ENCODE results near the gene MDK. TPM values are rescaled to one million over a fixed set of nuclear protein-coding genes. Genes with fewer than 3 reads are reported as not detected.
A peak's percentile ranks its signal among the peaks of the same experiment; 100 is the strongest.

MDK gene
- total and polyA plus RNA-seq, 2 of the 13 experiments (the other 11 are each of a cell fraction or from before 2014, with no cell fraction given): 312 to 407 TPM

GRCh38 chr11:46380340-46381047 lies 975 bp upstream of the MDK start (continued):
- TF ChIP-seq THAP7 (CRISPR knock-in tag; IDR thresholded peaks at IDR 0.05): no peak
- no peak for TF ChIP-seq ZHX1 (CRISPR knock-in tag; IDR thresholded peaks at IDR 0.05; ENCODE audit: low read depth)
- 0 out of 2 replicates have a peak, but pooled peaks have one; percentile 33 for TF ChIP-seq ZNF142 (CRISPR knock-in tag; IDR thresholded peaks at IDR 0.05)
- TF ChIP-seq ZFP36L1 (CRISPR knock-in tag; IDR thresholded peaks at IDR 0.05): no peak
- no peak for TF ChIP-seq FOXO4 (CRISPR knock-in tag; conservative IDR thresholded peaks at IDR 0.05)
- TF ChIP-seq ZNF292 (CRISPR knock-in tag; IDR thresholded peaks at IDR 0.05; ENCODE audit: borderline replicate concordance, low read depth): no peak
- peak; percentile 9; the same call in 1 of the 2 replicates for TF ChIP-seq NR2F6 (IDR thresholded peaks at IDR 0.05)
- TF ChIP-seq NR2F6 (CRISPR knock-in tag; IDR thresholded peaks at IDR 0.05): peak; percentile 32
- 0 out of 2 replicates have a peak, but pooled peaks have one; percentile 16 for TF ChIP-seq ZNF180 (CRISPR knock-in tag; IDR thresholded peaks at IDR 0.05; ENCODE audit: borderline replicate concordance, low read depth)
- no peak for TF ChIP-seq TGIF2 (CRISPR knock-in tag; IDR thresholded peaks at IDR 0.05)
- no peak for TF ChIP-seq ZNF776 (CRISPR knock-in tag; IDR thresholded peaks at IDR 0.05)
- no peak for TF ChIP-seq ZNF580 (CRISPR knock-in tag; IDR thresholded peaks at IDR 0.05; ENCODE audit: borderline replicate concordance, low read depth)
- TF ChIP-seq ZNF503 (CRISPR knock-in tag; IDR thresholded peaks at IDR 0.05): peak; percentile 53; the same call in 1 of the 2 replicates
- peak; percentile 22; the same call in 1 of the 2 replicates for TF ChIP-seq KDM5A (IDR thresholded peaks at IDR 0.05; ENCODE audit: borderline replicate concordance, low read length)

All from HepG2 (cell line).